ENCODE measurements around the gene COL19A1. TPM values are rescaled to one million over a fixed set of nuclear protein-coding genes. Genes with fewer than 3 reads are reported as not detected.
A peak's percentile ranks its signal among the peaks of the same experiment; 100 is the strongest.

COL19A1 gene
- total and polyA plus RNA-seq, 12 donors, result 0.26 to 2.8 (median 1.7) TPM

GRCh38 chr6:70225055-70225454, 358.7 kb downstream of the COL19A1 start:
- 65 to 68% methylated on average over 2 of the region's 2 CpGs for WGBS, 2 donors
- DNase-seq (peak in 1 of 2 donors; percentile 12), ATAC-seq (peak in 7 of 8 donors; percentile 53 to 75 (median 64))
- TF ChIP-seq CTCF (IDR thresholded peaks at IDR 0.05), result no peak
- intact Hi-C loops (cut with DNase I), result loop anchor here in 3 of 10 donors (10.0 kb wide), 3 partner anchors 140 to 460 kb away; no protein-coding TSS in a partner anchor
- Histone ChIP-seq H3K9me3 (no peaks in the 10 kb centered on the region), H3K36me3 (no peaks in the 10 kb centered on the region), H3K27ac (no peak overlapping the region), H3K4me3 (no peak overlapping the region), H3K4me1 (peaks cover 0 to 6% (median 0%) of the 10 kb centered on the region in 9 donors), H3K27me3 (no peaks in the 10 kb centered on the region)

GRCh38 chr6:70231311-70231710, 365.0 kb downstream of the COL19A1 start:
- H3K27ac ChIP-seq, result no peak overlapping the region
- no peak overlapping the region for H3K4me3 ChIP-seq
- 70 to 76% methylated on average over 2 of the region's 2 CpGs for WGBS, 2 donors
- H3K36me3 ChIP-seq, result no peaks in the 10 kb centered on the region
- intact Hi-C loops (cut with DNase I), result loop anchor here in 1 of 10 donors (5.0 kb wide), 1 partner anchor 761 kb away; no protein-coding TSS in a partner anchor
- H3K27me3 ChIP-seq, result no peaks in the 10 kb centered on the region
- no peak for TF ChIP-seq CTCF (IDR thresholded peaks at IDR 0.05)
- H3K4me1 ChIP-seq, result no peaks in the 10 kb centered on the region
- no peaks in the 10 kb centered on the region for H3K9me3 ChIP-seq
- no peak for DNase-seq
- no peak for ATAC-seq

GRCh38 chr6:70234561-70235236, 368.3 kb downstream of the COL19A1 start:
- Histone ChIP-seq H3K4me3 (no peak overlapping the region), H3K36me3 (no peaks in the 10 kb centered on the region), H3K4me1 (no peaks in the 10 kb centered on the region), H3K9me3 (no peaks in the 10 kb centered on the region), H3K27ac (no peak overlapping the region), H3K27me3 (no peaks in the 10 kb centered on the region)
- no peak for ATAC-seq
- no peak for DNase-seq
- TF ChIP-seq CTCF (IDR thresholded peaks at IDR 0.05), result no peak
- intact Hi-C loops (cut with DNase I), result loop anchor here in 1 of 10 donors (5.0 kb wide), 1 partner anchor 758 kb away; no protein-coding TSS in a partner anchor
- WGBS, 2 donors, result 90 to 92% methylated on average over 7 of the region's 7 CpGs

- Histone ChIP-seq H3K9me3 (no peaks in the 10 kb centered on the region), H3K36me3 (no peaks in the 10 kb centered on the region), H3K27me3 (no peaks in the 10 kb centered on the region), H3K27ac (no peak overlapping the region), H3K4me1 (no peaks in the 10 kb centered on the region), H3K4me3 (no peak overlapping the region)
- TF ChIP-seq CTCF (IDR thresholded peaks at IDR 0.05), result no peak
- ATAC-seq (no peak), DNase-seq (no peak)
- 68 to 69% methylated on average over 3 of the region's 3 CpGs for WGBS, 2 donors
- intact Hi-C loops (cut with DNase I), result no loop called here
Observed at GRCh38 chr6:70236343-70236742, 370.0 kb downstream of the COL19A1 start.
